ENCODE results near the gene TOMM5. TPM values are rescaled to one million over a fixed set of nuclear protein-coding genes. Genes with fewer than 3 reads are reported as not detected.

Gene TOMM5
- total RNA-seq, 3 donors from 2014 or later = 71.9 to 105 (median 72.0) TPM

DNA sequence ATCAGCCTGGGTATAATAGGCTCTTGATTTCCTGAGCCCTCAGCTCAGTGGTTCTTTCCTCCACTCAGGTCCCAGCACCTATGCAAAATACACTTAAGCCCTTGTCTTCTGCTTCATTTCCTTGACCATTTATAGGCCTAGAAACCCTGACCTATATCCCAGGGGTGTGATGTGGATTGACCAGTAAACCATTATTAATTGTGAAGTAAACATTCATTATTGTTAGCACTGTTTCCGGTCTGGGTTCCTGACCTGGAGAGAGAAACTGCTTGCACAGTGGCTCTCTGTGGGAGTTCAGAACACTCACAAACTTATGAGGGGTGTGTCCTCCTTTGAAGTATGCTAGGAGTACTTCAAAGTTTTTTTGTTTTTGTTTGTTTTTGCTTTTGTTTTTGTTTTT, 19.6 kb upstream of the TOMM5 start:
- intact Hi-C loops (cut with DNase I; ENCODE audit: low total_unique reads) = no loop called here
- Histone ChIP-seq H3K9me3 (no peaks in the 10 kb centered on the region), H3K4me1 (no peaks in the 10 kb centered on the region), H3K36me3 (no peaks in the 10 kb centered on the region), H3K27me3 (no peaks in the 10 kb centered on the region), H3K4me3 (no peak overlapping the region), H3K27ac (no peak overlapping the region)
- TF ChIP-seq POLR2AphosphoS5 (IDR thresholded peaks at IDR 0.05) (no peak), POLR2A (IDR thresholded peaks at IDR 0.05) (no peak), CTCF (IDR thresholded peaks at IDR 0.05) (no peak)
- DNase-seq (ENCODE audit: low spot score in 2 of 2) = no peak

DNA sequence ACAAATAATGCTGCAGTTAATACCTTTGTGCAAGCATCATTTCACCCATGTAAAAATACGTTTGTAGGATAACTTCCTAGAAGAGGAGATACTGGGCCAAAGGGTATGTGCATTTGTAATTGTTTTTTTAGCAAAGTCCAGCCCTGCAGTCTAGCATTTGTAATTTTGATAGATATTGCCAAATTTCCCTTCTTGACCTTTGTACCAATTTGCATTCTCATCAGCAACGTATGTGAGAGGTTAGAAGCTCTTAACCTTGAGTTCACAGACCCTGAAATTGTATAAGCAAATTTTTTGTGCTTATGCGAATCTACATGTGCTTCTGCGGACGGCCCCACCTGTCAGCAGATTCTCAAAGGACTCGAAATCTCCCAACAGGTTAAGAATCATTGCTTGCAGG, 18.6 kb upstream of the TOMM5 start:
- no peak overlapping the region for H3K4me3 ChIP-seq
- TF ChIP-seq POLR2AphosphoS5 (IDR thresholded peaks at IDR 0.05) = no peak
- no peak for TF ChIP-seq CTCF (IDR thresholded peaks at IDR 0.05)
- no peak for TF ChIP-seq POLR2A (IDR thresholded peaks at IDR 0.05)
- no peak for DNase-seq (ENCODE audit: low spot score in 2 of 2)
- H3K9me3 ChIP-seq = no peaks in the 10 kb centered on the region
- no peak overlapping the region for H3K27ac ChIP-seq
- H3K27me3 ChIP-seq = no peaks in the 10 kb centered on the region
- H3K4me1 ChIP-seq = no peaks in the 10 kb centered on the region
- intact Hi-C loops (cut with DNase I; ENCODE audit: low total_unique reads) = no loop called here
- H3K36me3 ChIP-seq = no peaks in the 10 kb centered on the region

- TF ChIP-seq POLR2A (IDR thresholded peaks at IDR 0.05) = no peak
- no peak for TF ChIP-seq POLR2AphosphoS5 (IDR thresholded peaks at IDR 0.05)
- TF ChIP-seq CTCF (IDR thresholded peaks at IDR 0.05) = no peak
- H3K4me3 ChIP-seq = no peak overlapping the region
- no peaks in the 10 kb centered on the region for H3K27me3 ChIP-seq
- no peaks in the 10 kb centered on the region for H3K9me3 ChIP-seq
- H3K36me3 ChIP-seq = no peaks in the 10 kb centered on the region
- no peak overlapping the region for H3K27ac ChIP-seq
- no peak for DNase-seq (ENCODE audit: low spot score in 2 of 2)
- H3K4me1 ChIP-seq = no peaks in the 10 kb centered on the region
- intact Hi-C loops (cut with DNase I; ENCODE audit: low total_unique reads) = no loop called here
These were observed 17.5 kb upstream of the TOMM5 start for GRCh38 chr9:37609735-37610397.

- H3K9me3 ChIP-seq = no peaks in the 10 kb centered on the region
- intact Hi-C loops (cut with DNase I; ENCODE audit: low total_unique reads) = no loop called here
- no peak overlapping the region for H3K27ac ChIP-seq
- no peak for DNase-seq (ENCODE audit: low spot score in 2 of 2)
- TF ChIP-seq POLR2AphosphoS5 (IDR thresholded peaks at IDR 0.05) (no peak), POLR2A (IDR thresholded peaks at IDR 0.05) (no peak), CTCF (IDR thresholded peaks at IDR 0.05) (no peak)
- H3K27me3 ChIP-seq = no peaks in the 10 kb centered on the region
- H3K4me1 ChIP-seq = no peaks in the 10 kb centered on the region
- H3K36me3 ChIP-seq = no peaks in the 10 kb centered on the region
- H3K4me3 ChIP-seq = no peak overlapping the region
These were observed 15.9 kb upstream of the TOMM5 start for GRCh38 chr9:37608250-37608649.

DNA sequence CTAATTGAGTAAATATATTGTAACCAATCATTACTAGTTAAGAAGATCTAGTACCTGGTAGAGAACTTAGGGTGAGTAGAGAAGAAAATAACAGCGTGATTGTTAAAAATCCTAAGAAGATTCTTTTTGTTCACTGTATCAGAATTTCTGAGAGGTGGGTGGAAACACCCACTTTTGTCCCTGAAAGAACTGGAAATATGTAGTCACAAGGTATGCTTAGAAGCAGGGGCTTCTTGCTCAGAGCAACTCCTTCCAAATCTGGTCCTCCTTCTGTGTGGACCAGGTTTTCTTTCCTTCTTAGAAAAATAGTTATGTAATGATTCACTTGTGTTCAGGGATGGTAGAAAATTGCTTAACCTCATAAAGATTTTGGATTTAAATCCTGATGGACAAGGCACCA, 11.9 kb upstream of the TOMM5 start:
- no peaks in the 10 kb centered on the region for H3K27me3 ChIP-seq
- intact Hi-C loops (cut with DNase I; ENCODE audit: low total_unique reads) = no loop called here
- no peaks in the 10 kb centered on the region for H3K9me3 ChIP-seq
- H3K4me3 ChIP-seq = no peak overlapping the region
- no peak overlapping the region for H3K27ac ChIP-seq
- TF ChIP-seq POLR2A (IDR thresholded peaks at IDR 0.05) (no peak), POLR2AphosphoS5 (IDR thresholded peaks at IDR 0.05) (no peak), CTCF (IDR thresholded peaks at IDR 0.05) (no peak)
- no peak for DNase-seq (ENCODE audit: low spot score in 2 of 2)
- H3K4me1 ChIP-seq = peaks cover 0 to 6% of the 10 kb centered on the region in 2 donors
- H3K36me3 ChIP-seq = no peaks in the 10 kb centered on the region
